ENCODE data around the gene CFAP69. TPM values are rescaled to one million over a fixed set of nuclear protein-coding genes. Genes with fewer than 3 reads are reported as not detected.

Gene CFAP69
- polyA plus RNA-seq, 1 donor from 2014 or later: 6.2 TPM

DNA sequence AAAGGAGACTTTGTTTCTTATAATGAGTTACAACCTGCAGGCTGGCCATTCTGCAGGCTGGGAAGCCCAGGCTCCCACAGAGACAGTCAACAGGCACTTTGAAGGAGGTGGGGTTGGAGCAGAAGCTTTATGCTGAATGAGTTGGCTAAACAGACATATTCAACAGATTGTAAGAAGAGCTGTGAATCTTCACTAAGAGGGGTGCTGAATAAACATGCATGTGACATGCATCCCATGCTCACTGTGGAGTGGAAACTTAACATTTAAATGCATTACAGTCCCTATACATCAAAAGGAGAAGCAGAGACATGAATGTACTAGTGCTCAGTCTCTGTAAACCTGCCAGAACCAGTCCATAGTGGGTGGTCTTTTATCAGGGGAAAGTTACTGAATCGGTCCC lies 1.4 kb upstream of the CFAP69 start:
- H3K9ac ChIP-seq (ENCODE audit: low read length): no peak overlapping the region
- no peaks in the 10 kb centered on the region for H3K9me3 ChIP-seq (ENCODE audit: low read length)
- H3K27ac ChIP-seq (ENCODE audit: low read length): no peak overlapping the region
- H4K20me1 ChIP-seq (ENCODE audit: insufficient read depth): no peaks in the 10 kb centered on the region
- TF ChIP-seq EZH2 (IDR thresholded peaks at IDR 0.05; ENCODE audit: borderline replicate concordance, insufficient read depth, low read length, poor library complexity, severe bottlenecking): no peak
- TF ChIP-seq POLR2AphosphoS5 (IDR thresholded peaks at IDR 0.05): no peak
- TF ChIP-seq, protein P1, sequence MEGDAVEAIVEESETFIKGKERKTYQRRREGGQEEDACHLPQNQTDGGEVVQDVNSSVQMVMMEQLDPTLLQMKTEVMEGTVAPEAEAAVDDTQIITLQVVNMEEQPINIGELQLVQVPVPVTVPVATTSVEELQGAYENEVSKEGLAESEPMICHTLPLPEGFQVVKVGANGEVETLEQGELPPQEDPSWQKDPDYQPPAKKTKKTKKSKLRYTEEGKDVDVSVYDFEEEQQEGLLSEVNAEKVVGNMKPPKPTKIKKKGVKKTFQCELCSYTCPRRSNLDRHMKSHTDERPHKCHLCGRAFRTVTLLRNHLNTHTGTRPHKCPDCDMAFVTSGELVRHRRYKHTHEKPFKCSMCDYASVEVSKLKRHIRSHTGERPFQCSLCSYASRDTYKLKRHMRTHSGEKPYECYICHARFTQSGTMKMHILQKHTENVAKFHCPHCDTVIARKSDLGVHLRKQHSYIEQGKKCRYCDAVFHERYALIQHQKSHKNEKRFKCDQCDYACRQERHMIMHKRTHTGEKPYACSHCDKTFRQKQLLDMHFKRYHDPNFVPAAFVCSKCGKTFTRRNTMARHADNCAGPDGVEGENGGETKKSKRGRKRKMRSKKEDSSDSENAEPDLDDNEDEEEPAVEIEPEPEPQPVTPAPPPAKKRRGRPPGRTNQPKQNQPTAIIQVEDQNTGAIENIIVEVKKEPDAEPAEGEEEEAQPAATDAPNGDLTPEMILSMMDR (IDR thresholded peaks at IDR 0.05; ENCODE audit: poor library complexity, severe bottlenecking): no peak
- TF ChIP-seq MXI1 (conservative IDR thresholded peaks at IDR 0.05; ENCODE audit: poor library complexity, severe bottlenecking): no peak
- no peak for TF ChIP-seq RAD21 (conservative IDR thresholded peaks at IDR 0.05)
- TF ChIP-seq TAF1 (IDR thresholded peaks at IDR 0.05; ENCODE audit: low read depth): no peak
- no peak for TF ChIP-seq SMC3 (conservative IDR thresholded peaks at IDR 0.05; ENCODE audit: poor library complexity)
- no peak for TF ChIP-seq EP300 (conservative IDR thresholded peaks at IDR 0.05; ENCODE audit: poor library complexity, severe bottlenecking)
- TF ChIP-seq, protein P2, sequence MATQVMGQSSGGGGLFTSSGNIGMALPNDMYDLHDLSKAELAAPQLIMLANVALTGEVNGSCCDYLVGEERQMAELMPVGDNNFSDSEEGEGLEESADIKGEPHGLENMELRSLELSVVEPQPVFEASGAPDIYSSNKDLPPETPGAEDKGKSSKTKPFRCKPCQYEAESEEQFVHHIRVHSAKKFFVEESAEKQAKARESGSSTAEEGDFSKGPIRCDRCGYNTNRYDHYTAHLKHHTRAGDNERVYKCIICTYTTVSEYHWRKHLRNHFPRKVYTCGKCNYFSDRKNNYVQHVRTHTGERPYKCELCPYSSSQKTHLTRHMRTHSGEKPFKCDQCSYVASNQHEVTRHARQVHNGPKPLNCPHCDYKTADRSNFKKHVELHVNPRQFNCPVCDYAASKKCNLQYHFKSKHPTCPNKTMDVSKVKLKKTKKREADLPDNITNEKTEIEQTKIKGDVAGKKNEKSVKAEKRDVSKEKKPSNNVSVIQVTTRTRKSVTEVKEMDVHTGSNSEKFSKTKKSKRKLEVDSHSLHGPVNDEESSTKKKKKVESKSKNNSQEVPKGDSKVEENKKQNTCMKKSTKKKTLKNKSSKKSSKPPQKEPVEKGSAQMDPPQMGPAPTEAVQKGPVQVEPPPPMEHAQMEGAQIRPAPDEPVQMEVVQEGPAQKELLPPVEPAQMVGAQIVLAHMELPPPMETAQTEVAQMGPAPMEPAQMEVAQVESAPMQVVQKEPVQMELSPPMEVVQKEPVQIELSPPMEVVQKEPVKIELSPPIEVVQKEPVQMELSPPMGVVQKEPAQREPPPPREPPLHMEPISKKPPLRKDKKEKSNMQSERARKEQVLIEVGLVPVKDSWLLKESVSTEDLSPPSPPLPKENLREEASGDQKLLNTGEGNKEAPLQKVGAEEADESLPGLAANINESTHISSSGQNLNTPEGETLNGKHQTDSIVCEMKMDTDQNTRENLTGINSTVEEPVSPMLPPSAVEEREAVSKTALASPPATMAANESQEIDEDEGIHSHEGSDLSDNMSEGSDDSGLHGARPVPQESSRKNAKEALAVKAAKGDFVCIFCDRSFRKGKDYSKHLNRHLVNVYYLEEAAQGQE (IDR thresholded peaks at IDR 0.05; ENCODE audit: borderline replicate concordance): no peak
- no peaks in the 10 kb centered on the region for H3F3A ChIP-seq (ENCODE audit: insufficient read depth, low read length, poor library complexity, severe bottlenecking)
- H3K79me2 ChIP-seq (replicated peaks; ENCODE audit: insufficient read depth, low read length): no peaks in the 10 kb centered on the region
- H2AFZ ChIP-seq (ENCODE audit: low read depth, low read length): no peak overlapping the region
- no peak overlapping the region for H3K4me3 ChIP-seq (ENCODE audit: low read length)
- H3K27me3 ChIP-seq (ENCODE audit: insufficient read depth, low read depth, low read length): peaks cover 6% of the 10 kb centered on the region
- H3K9me2 ChIP-seq (ENCODE audit: insufficient read depth, low read length): no peaks in the 10 kb centered on the region
- no peak overlapping the region for H3K4me2 ChIP-seq (ENCODE audit: low read length)
- no peaks in the 10 kb centered on the region for H3K36me3 ChIP-seq (ENCODE audit: insufficient read depth, low read length)

DNA sequence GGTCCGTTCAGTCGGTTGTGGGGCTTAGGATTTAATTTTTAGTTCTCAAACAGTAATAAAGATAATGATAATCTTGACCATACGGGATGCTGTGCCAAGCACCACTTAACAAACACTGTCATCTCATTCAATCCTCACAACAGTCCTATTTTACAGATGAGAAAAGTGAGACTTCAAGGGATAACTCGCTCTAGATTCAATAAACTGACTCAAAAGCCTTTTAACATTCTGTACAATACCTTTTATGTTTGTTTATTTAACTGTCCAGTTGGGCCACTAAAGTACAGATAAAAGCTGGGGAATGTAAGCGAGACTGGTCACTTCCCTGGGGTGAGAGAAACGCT lies 437 bp upstream of the CFAP69 start:
- Histone ChIP-seq H3K9me2 (ENCODE audit: insufficient read depth, low read length) (no peaks in the 10 kb centered on the region), H2AFZ (ENCODE audit: low read depth, low read length) (peak overlapping the region; percentile 70), H3K79me2 (replicated peaks; ENCODE audit: insufficient read depth, low read length) (no peaks in the 10 kb centered on the region), H3K9ac (ENCODE audit: low read length) (peak overlapping the region; percentile 64), H3F3A (ENCODE audit: insufficient read depth, low read length, poor library complexity, severe bottlenecking) (no peaks in the 10 kb centered on the region), H3K27me3 (ENCODE audit: insufficient read depth, low read depth, low read length) (peaks cover 6% of the 10 kb centered on the region), H3K4me3 (ENCODE audit: low read length) (peak overlapping the region; percentile 89), H3K4me2 (ENCODE audit: low read length) (no peak overlapping the region), H3K9me3 (ENCODE audit: low read length) (no peaks in the 10 kb centered on the region), H4K20me1 (ENCODE audit: insufficient read depth) (no peaks in the 10 kb centered on the region), H3K36me3 (ENCODE audit: insufficient read depth, low read length) (no peaks in the 10 kb centered on the region), H3K27ac (ENCODE audit: low read length) (no peak overlapping the region)
- TF ChIP-seq POLR2AphosphoS5 (IDR thresholded peaks at IDR 0.05): no peak
- TF ChIP-seq EZH2 (IDR thresholded peaks at IDR 0.05; ENCODE audit: borderline replicate concordance, insufficient read depth, low read length, poor library complexity, severe bottlenecking): no peak
- TF ChIP-seq, protein P1 (IDR thresholded peaks at IDR 0.05; ENCODE audit: poor library complexity, severe bottlenecking): no peak
- no peak for TF ChIP-seq MXI1 (conservative IDR thresholded peaks at IDR 0.05; ENCODE audit: poor library complexity, severe bottlenecking)
- TF ChIP-seq SMC3 (conservative IDR thresholded peaks at IDR 0.05; ENCODE audit: poor library complexity): no peak
- no peak for TF ChIP-seq EP300 (conservative IDR thresholded peaks at IDR 0.05; ENCODE audit: poor library complexity, severe bottlenecking)
- TF ChIP-seq, protein P2 (IDR thresholded peaks at IDR 0.05; ENCODE audit: borderline replicate concordance): no peak
- no peak for TF ChIP-seq TAF1 (IDR thresholded peaks at IDR 0.05; ENCODE audit: low read depth)
- TF ChIP-seq RAD21 (conservative IDR thresholded peaks at IDR 0.05): no peak
